Measurements from ENCODE around the gene EFHD2.
"Not testable (repeated sequence)": the region's sequence is repeated elsewhere in the genome, so short reads cannot be mapped to it uniquely, and the experiment has no call there.

EFHD2 gene

DNA sequence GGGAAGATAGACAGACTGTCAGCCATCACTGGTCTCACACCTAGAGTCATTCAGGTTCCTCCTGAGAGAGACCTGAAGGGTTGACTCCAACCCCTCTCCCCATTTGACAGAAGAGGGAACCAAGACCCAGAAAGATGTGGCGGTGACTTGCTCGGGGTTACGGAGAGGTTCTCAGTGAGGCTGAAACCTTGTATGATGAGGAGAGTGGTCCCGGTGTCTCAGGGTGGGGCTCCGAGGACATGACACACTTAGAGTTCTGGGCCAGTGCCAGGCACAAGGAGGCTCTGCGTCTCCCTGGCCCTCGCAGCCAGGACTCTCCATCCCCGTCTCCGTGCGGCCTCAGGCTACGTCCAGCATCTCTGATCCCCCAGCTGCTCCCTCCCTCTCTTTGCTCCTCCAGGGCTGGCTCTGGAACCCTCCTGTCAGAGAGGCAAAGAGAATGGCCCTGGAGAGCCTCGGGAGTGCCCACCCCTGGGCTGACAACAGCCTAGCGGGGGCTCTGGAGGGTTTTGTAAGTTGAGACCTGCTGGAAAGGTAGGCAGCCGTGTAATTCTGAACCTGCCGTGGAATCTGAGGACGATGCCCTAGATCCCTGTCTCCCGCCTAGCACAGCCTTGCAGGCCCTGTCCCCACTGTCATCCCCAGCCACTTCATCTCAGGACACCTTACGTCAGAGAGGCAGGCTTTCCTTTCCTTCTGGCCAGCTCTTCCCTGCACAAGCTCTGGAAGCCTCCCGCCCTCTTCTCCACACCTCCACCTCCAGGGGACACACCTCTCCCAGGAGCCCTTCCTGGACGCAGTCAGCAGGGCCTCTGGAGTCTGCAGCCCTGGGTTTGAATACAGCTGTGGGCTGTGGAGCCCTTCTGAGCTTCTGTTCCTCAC, 4.1 kb downstream of the EFHD2 start:
- no peak for DNase-seq

DNA sequence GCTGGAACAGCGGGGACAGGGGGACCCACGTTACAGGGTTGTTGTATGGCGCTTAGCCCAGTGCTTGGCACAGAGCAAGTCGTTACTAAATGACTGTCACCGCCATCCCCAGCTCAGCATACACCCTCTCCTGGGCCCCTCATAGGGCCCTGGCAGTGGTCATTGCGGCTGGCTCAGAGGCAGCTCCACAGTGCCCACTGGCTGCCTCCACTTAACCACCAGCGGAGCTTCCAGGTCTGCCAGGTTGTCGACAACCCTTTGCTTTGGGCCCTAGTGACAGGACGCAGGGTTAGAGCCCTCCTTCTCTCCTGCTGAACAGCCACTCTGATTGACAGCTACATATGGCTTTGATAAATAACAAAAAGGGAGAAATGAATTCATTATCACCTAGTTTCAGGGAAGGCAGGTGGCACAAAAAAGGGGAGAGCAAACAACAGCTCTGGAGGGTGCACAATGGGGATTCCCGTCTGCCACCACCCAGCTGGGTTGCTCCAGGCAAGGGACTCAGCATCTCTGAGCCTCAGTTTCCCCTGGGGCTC, 4.8 kb downstream of the EFHD2 start:
- DNase-seq: no peak

DNA sequence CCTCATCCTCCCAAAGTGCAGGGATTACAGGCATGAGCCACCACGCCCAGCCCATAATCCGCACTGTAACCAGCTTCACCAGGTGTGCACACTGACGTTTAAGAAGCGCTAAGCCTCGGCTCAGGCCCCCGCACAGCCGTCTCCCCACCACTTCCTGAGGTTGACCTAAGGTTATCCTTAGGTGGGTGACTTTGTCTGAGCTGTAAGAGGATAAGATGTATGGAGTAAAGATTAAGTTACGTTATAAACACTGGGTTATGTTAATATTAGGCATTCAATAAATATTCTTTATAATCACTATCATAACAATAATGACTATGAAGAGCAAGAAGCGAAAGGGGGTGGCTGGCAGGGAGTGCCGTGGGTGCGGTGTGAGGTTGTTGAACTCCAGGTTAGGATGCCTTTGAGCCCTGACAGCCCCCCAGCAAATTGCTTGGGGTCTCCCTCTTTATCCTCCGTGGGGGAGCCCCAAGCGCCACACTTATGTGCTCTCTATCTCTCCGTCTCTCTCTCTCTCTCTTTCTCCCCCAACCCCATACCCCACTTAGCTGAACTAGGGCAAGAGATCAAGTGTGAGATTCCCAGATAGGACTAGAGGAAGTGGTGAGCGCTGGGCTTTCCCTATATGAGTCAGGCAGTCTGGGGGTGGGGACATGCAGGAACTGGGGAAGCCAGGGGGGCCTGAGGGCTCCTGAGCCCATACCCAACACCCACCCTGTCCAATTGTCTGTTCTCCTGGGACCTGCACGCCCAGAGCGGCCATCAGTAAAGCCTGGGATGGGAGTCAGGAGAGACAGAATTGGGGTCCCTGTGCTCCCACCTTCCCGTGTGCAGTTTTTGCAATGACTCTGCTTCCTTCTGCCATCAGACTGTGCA, 7.6 kb downstream of the EFHD2 start:
- DNase-seq: peak; percentile 52

DNA sequence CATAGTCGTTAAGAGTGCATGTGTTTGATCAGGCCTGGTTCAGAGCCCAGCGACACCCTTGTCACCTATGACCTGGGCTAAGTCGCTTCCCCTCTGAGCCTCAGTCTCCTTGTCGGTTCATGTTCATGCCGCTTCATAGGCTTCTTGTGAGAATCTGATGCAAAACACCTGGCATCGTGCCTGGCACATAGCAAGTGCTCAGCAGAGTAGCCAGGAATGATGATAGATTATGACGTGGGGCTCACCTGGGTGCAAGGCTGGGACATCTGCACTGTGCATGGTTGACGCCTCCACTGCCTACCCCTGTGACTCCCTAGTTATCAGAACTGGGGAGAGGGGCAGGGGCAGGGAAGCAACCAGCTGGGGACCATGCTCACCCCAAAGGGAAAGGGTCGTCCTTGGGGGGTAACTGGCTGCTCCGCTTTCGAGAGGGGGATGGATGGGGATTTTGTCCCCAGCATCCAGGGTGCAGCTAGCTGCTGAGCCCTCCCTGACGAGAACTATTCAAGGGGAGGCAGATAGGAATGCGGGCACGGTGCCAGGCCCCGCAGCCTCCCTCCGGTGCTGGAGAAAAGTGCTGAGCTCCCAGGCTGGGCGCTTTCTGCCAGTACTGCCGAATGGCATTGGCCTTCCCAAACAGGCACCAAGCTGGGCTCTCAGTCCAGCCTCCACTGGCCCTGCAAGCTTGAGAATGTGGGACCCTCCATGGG, 9.3 kb downstream of the EFHD2 start:
- no peak for DNase-seq

DNA sequence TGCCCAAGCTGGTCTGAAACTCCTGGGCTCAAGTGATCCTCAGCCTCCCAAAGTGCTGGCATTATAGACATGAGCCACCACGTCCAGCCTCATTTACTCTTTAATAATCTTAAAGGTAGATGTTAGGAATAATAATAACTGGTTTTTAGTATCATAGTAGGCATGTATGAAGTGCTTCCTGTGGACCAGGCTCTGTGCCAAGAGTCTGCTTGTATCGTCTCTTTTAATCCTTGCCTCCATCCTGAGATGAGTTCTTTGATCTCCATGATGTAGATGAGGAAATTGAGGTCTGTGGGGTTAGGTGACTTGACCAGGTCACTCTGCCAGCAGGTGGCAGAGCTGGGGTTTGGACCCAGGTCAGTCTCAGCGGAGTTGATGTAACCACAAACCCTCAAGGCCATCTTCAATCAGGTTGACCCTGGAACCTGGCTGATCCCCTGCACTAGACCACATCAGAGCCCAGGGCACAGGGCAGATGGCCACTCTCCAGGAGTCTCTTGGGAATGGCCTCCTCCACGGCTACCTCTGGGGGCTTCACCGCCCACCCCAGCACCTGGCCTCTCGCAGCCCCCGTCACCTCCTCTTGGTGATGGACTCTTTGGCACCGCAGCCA, 11.3 kb downstream of the EFHD2 start:
- DNase-seq: no peak

DNA sequence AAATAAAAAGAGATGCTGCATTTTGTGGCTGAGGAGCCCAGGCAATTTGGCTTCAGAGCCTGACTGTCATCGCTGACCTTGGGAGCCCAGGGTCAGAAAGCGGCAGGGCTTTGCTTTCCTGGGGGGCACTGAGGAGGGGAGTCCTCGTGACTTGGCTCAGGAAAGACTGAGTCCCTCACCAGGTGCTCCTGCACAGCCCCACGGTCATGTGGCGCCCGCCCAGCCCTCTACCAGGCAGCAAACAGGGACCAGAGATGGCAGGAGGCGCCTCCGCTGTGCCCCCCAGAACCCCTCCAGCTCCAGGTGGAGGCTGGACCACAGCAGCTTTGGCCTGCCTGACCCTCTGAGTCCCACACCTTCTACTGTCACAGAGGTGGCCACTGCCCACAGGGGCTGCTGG, 13.2 kb downstream of the EFHD2 start:
- DNase-seq: no peak

DNA sequence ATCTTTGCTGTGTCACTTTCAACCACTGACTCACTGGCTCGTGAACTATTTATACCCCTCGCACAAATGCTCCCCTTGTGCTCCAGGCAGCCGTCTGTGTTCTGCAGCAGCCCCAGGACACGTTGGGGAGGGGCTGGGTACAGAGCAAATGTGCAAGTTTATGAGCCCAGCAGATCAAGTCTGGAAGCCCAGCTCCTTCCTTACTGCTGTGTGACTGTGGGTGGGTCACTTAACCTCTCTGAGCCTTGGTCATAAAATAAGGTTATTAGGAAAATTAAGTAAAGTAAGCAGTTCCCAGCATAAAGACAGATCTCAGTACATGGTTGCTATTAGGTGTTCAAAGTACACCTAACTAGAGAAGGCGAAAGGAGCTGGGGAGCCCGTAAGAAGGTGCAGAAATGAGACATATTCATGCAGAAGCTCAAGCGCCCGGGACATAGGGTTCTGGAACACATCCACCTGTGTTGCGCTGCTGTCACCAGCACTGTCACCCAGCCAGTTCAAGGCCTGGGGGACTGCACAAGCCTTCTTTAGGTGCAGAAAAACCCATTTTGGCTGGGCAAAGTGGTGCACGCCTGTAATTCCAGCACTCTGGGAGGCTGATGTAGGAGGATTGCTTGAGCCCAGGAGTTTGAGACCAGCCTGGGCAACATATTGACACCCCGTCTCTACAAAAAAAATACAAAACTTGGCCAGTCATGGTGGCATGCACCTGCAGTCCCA, 13.8 kb downstream of the EFHD2 start:
- no peak for DNase-seq

DNA sequence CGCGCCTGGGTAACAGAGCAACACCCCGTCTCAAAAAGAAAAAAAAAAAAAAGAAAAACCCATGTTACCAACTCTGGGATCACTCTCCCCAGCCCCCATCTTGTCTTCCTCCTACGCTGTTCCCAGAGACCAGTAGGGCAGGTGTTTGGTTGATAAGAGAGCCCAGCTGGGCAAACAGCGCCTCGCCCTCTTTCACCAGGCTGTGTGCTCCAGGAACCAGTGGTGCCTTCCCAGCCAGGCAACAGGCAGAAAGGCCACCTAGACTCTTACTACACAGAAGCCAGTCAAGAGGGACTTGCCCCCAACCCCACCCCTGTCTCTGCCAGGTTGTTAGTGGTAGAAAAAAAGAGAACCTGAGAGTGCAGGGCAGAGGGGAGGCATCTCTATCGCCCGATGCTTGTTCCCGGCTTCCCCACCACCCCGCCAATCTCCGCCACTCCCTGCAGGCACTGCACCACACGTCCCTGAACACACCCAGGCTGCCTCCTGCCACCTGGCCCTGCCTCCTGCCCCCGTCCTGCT, 14.5 kb downstream of the EFHD2 start:
- DNase-seq: no peak

DNA sequence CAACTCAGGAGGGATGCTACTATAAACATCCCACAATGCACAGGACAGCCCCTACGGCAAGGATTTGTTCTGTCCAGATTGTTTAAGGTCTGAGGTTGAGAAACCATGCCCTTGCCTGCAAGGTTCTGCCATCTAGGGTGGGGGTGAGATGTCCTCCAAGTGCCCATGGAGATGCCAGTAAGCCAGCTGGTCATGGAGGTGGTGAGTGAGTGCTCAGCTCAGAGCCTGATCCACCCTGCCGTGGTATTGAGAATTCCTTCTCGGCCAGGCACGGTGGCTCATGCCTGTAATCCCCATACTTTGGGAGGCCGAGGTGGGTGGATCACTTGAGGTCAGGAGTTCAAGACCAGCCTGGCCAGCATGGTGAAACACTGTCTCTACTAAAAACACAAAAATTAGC, 15.3 kb downstream of the EFHD2 start:
- DNase-seq: no peak

DNA sequence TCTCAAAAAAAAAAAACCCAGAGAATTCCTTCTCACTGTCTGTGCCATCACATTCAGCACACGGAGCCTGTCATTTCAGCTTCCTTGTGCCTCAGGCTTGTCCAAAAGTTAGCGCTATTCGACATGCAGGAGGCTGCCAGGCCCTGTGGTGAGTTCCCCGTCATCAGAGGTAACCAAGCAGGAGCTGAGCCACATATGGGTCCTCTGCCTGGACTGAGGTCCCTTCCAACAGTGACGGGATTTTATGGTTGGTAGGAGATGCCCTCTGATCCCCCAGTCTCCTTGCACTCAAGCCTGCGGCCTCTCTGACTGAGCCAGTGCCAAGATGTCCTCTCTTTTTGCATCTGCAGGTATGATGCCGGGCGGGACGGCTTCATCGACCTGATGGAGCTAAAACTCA, 15.8 kb downstream of the EFHD2 start:
- DNase-seq: no peak

DNA sequence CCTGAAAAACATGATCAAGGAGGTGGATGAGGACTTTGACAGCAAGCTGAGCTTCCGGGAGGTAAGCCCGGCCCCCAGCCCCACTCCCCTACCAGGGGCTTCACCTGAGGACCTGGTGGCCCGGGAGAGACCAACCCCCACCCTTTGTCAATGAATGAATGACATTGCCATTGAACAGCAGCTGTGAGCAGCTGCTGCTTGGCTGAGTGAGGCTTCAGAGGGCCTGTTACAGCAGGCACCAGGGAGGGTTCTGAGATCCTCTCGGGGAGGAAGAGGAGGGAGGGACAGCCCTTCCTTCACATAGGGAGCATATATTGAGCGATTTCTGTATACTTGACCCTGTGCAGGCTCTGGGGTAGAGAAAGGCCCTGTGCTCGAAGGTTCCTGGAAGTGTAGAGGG, 16.3 kb downstream of the EFHD2 start:
- DNase-seq: no peak

DNA sequence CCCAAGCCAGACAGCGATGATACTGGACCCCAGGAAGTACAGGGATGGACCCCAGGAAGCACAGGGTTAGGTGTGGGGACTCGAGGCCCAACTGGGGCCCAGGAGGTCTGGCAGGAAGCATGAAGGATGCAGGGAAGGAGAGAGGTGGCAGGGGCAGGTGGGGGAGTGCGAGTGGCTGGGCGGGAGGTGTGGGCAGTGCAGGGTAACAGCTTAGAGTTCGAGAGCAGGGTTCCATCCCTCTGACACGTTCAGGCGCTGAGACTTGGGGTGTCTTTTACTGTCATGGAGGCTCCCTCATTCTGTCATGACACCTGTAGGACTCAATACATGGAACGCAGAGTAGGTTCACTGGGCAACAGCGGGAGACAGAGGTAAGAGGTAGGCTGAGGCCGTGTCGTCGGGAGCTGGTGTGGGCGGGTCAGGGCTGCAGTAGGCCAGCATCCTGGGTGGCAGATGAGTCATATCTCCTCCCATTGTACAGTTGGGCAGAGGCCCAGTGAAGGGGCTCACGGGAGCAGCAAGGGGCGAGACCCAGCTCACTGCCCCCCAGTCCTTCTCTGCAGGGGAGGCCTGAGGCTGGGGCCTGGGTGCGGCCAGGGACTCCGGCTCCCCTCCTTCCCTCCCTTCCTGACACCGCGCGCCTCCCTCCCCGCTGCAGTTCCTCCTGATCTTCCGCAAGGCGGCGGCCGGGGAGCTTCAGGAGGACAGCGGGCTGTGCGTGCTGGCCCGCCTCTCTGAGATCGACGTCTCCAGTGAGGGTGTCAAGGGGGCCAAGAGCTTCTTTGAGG, 17.0 kb downstream of the EFHD2 start:
- no peak for DNase-seq

DNA sequence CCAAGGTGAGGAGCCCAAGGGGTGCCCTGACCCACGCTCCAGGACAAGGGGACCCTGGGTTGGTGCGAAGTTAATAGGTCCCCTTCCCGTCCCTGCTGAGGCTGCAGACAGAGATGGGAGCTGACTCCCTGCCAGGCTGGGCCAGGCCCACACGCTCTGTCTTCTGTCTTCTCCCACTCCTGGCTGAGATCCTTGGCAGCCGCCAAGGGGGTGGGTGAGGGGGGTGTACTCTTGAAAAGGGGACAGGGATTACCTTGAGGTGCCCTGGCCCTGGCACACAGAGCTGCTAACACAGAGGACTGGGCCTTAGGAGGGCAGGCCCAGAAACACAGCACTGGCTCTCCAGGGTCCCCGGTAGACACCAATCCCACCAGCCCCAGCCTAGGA, 17.6 kb downstream of the EFHD2 start:
- DNase-seq: no peak

DNA sequence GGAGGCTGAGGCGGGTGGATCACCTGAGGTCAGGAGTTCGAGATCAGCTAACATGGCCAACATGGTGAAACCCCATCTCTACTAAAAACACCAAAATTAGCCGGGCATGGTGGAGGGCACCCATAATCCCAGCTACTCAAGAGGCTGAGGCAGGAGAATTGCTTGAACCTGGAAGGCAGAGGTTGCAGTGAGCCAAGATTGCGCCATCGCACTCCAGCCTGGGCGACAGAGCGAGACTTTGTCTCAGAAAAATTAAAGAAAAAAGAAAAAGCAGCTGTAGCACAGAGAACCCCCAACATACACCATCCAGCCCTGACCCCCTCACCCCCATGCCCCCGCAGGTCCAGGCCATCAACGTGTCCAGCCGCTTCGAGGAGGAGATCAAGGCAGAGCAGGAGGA, 18.6 kb downstream of the EFHD2 start:
- not testable (repeated sequence) for DNase-seq

DNA sequence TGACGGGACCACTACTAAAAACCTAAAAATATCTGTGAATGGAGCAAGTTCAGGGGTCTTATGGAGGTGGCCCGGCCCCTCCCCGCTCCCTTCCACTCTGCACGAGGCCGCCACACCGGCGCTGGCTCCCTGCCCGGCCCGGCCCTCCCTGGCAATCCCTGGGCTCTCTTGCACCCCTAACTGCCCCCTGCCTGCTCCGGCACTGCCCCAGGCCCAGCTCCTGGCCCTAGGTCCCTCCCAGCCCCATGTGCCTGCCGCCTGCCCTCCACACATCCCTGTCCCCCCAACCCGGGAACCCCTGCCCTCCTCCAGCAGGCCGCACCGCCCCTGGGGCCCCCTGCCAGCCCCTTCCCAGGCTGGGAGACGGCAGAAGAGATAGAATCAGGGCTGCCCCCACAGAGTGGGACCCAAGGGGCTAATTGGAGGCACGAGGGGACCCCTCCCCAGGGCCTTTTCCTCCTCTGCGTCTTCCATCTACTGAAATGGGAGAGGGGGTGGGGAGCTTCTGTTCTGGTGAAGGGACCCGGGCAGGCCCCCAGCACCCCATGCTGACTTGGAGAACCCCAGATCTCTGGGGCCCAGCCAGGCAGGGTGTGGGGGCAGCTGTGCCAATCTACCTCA, 19.2 kb downstream of the EFHD2 start:
- DNase-seq: no peak

DNA sequence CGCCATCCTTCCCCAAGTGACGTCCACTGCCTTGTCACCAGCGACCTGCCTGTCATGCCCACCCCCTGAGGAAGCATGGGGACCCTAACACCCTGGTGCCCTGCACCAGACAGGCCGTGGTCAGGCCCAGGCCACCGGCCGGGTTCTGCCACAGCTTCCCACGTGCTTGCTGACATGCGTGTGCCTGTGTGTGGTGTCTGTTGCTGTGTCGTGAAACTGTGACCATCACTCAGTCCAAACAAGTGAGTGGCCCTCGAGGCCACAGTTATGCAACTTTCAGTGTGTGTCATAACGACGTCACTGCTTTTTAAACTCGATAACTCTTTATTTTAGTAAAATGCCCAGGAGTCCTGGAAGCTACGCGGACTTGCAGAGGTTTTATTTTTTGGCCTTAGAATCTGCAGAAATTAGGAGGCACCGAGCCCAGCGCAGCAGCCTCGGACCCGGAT, 20.0 kb downstream of the EFHD2 start:
- DNase-seq: no peak

DNA sequence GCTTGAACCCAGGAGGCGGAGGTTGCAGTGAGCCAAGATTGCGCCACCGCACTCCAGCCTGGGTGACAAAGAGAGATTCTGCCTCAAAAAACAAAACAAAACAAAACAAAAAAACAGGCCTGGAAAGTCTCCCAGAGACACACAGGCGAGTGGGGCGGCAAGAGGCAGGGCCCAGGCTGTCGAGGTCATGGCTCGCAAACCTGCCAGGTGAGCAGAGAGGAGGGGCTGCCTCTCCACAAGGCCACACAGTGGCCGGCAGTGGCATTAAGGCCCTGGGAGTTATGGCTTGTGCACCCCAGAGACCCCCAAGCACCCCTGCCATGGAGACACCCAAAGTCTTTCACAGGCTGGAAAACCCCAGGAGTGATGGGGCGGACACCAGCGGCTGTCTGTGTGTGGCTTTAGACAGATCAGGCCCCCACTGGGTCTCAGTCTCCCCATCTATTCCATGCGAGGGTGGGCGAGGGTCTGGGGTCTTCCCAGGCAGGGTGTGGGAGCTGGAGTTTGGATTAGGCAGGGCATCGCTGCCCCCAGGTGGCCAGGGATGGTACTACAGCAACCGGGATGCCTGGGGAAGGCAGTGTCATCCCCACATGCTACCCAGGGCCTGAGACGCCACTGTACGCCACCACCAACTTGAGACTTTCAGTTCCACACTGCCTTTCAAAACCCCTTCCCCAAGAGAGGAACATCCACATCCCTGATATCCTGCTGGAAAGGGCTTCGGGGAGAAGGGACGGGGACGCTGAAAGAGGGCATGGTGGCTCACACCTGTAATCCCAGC, 21.3 kb downstream of the EFHD2 start:
- DNase-seq: peak; percentile 76

DNA sequence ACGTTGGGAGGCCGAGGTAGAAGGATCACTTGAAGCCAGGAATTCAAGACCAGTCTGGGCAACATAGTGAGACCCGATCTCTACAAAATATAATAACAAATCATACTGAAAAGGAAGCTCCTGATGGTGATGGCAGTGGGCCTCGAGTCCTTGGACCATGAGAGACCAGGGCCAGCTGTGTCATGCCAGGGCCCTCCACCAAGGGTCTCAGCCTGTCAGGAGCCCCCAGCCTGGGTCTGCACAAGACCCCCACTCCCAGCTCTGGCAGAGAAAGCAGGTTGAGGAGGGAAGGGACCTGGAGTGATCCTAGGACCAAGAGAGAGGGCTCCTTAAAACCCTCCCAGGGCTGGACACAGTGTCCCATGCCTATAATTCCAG, 21.9 kb downstream of the EFHD2 start:
- no peak for DNase-seq

DNA sequence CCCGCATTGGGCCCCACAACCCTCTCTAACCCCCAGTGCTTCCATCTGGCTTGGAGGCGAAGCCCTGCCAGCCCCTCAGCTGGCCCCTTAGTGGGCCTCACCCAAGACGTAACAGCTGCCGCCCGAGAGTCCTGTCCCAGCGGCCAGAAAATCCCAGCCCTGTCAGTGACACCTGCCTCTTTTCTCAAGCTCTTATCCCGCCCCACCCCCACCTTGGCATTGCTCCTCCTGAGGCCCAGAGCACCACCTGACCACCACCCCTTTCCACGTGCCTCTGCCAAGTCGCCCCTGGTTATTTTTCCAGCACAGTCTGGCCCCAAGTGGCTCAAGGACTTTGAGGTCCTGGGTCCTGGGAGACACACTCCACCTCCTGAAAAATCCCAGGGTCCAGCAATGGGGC, 22.6 kb downstream of the EFHD2 start:
- no peak for DNase-seq

DNA sequence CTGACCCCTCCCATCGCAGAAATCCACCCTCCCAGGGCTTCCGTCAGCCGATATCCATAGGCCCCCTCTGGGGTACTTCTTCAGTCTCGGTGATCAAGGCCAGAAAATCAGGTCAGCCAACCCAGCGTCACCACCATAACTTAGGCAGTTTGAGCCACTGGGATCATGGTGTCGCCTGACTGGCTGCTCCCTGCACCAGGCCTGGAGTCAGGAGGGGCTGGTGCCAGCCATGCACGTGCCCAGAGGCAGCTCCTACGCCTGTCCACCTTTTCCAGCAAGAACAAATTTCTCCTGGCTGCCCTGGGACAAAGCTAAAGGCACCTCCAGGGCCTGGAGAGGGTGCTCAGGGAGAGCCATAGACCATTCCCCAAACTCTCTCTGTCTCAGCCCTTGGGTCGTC, 23.8 kb downstream of the EFHD2 start:
- DNase-seq: no peak
